AG04450 (cell line): ENCODE measurements around the gene CD55. TPM values are rescaled to one million over a fixed set of nuclear protein-coding genes. Genes with fewer than 3 reads are reported as not detected.
A peak's percentile ranks its signal among the peaks of the same experiment; 100 is the strongest.

Experiments used
- CTCF ChIA-PET: fragments of 300-600, 350-600 bp; formaldehyde crosslinking; extraction: SDS; loops from one replicate; lab custom pipeline; 2022; ENCODE audit warnings: antibody characterized with exemption, inconsistent platforms; lab: Charles Lee
- POLR2A ChIA-PET: fragments of 350-600 bp; formaldehyde crosslinking; extraction: SDS; loops from one replicate; lab custom pipeline; 2021; ENCODE audit warnings: antibody characterized with exemption, inconsistent platforms; lab: Yijun Ruan, JAX
- DNase-seq: peaks from one replicate; pipeline ENCODE4 v3.0.0-alpha.2; 2011; ENCODE audit warnings: low read depth, low spot score
- H3K27ac ChIP-seq: one replicate; pipeline ENCODE4 v1.5.1; 2012; ENCODE audit warnings: low read depth, low read length, control low read depth
- H3K27me3 ChIP-seq: one replicate; pipeline ENCODE4 v1.6.0; 2012; ENCODE audit warnings: low read length; ENCODE audit not compliant: control insufficient read depth, insufficient read depth
- H3K4me3 ChIP-seq: 2 replicates; pipeline ENCODE4 v1.5.1; 2011; ENCODE audit warnings: mild to moderate bottlenecking, low read depth, low read length, control low read depth
- H3K9me3 ChIP-seq: 2 replicates; pipeline ENCODE4 v1.5.1; 2012; ENCODE audit warnings: low read length; ENCODE audit not compliant: control insufficient read depth, insufficient read depth
- polyA plus RNA-seq: library from polyadenylated mRNA; depleted of rRNA; stranded (reverse); fragments of >200 nt; gene quantifications from 2 replicates; pipeline ENCODE4 v1.2.3, GENCODE V29; 2011
- TF ChIP-seq, protein P1 (sequence below): IDR thresholded peaks from 2 replicates; pipeline ENCODE4 v1.5.1; 2011; ENCODE audit warnings: low read depth, low read length, control low read depth, inconsistent platforms

Gene CD55
- polyA plus RNA-seq, 1 experiment: 88.3 TPM

DNA sequence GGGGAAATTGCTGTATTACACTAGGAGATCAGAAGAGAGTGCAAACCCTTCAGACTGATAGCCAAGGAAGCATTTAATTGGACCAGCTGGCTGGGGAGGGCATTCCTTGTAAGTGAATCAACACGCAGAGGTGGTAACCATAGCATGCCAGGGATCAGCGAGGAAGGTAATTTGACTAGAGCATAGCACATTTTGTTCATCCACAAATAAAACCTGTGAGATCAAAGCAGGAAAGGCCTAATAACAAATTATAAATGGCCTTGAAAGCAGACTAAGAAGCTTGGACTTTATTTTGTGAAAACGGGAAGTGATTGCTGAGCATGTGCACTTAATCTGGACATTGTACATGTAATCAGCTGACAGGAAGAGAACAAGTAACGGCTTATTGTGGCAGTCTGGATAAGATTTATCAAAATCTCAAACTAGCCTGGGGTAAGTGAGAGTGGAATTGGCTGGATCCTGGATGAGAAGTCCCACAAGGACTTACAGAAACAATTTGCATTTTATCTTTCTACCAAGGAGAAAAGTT, 11.7 kb upstream of the CD55 start:
- POLR2A ChIA-PET: interaction anchor here (1.8 kb wide), 1 partner anchor 12 kb away, joined by 6 read pairs; the partner anchor contains the start of gene CD55
- H3K27me3 ChIP-seq: no peaks in the 10 kb centered on the region
- no peak overlapping the region for H3K27ac ChIP-seq
- DNase-seq: peak; percentile 38
- no peaks in the 10 kb centered on the region for H3K9me3 ChIP-seq
- TF ChIP-seq, protein P1, sequence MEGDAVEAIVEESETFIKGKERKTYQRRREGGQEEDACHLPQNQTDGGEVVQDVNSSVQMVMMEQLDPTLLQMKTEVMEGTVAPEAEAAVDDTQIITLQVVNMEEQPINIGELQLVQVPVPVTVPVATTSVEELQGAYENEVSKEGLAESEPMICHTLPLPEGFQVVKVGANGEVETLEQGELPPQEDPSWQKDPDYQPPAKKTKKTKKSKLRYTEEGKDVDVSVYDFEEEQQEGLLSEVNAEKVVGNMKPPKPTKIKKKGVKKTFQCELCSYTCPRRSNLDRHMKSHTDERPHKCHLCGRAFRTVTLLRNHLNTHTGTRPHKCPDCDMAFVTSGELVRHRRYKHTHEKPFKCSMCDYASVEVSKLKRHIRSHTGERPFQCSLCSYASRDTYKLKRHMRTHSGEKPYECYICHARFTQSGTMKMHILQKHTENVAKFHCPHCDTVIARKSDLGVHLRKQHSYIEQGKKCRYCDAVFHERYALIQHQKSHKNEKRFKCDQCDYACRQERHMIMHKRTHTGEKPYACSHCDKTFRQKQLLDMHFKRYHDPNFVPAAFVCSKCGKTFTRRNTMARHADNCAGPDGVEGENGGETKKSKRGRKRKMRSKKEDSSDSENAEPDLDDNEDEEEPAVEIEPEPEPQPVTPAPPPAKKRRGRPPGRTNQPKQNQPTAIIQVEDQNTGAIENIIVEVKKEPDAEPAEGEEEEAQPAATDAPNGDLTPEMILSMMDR: no peak
- H3K4me3 ChIP-seq: no peak overlapping the region
- CTCF ChIA-PET: no interaction called here

DNA sequence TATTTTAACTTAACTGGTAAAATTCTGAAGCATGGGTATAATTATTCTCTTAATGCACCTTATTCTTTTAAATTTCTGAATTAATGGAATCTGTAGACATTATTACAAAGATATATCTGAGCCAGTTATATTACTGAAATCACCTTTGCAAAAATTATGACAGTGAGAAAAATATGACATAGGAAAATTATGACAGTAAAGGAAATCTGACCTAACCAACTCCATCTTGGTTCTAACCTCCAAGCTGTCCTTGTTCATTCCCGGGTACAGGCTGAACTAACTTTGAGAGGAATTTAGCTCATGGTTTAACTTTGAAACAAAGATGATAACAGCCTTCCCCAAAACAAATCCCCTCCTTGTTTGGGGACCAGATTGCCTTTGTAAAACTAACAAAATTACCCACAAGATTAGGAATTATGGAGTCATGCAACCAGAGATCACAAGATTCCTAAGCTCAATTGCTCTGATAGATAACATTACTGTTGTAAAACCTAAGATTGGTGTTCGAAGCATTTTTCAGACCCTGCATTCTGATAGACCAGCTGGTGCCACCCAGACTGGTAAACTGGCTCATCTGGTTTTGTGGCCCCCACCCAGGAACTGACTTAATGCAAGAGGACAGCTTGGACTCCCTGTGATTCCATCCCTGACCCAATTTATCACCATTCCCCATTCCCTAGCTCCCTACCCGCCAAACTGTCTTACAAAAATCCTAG, 9.4 kb upstream of the CD55 start:
- no peak overlapping the region for H3K27ac ChIP-seq
- no peak for DNase-seq
- ChIA-PET CTCF (no interaction called here), POLR2A (interaction anchor here (1.1 kb wide), 1 partner anchor 9 kb away, joined by 6 read pairs; the partner anchor contains the start of gene CD55)
- no peaks in the 10 kb centered on the region for H3K27me3 ChIP-seq
- TF ChIP-seq, protein P1: no peak
- no peaks in the 10 kb centered on the region for H3K9me3 ChIP-seq
- no peak overlapping the region for H3K4me3 ChIP-seq

DNA sequence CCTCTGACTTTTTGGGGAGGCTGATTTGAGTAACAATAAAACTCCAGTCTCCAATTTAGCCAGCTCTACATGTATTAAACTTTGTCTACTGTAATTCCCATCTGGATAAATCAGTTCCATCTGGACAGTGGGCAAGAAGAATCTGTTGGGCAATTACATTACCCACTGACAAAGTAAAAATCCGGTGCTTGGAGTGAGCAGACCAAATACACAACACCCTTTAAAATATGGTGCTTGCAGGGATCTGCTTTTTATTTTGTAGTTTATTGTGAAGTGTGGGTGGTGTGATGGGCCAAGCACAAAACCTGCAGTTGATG, 8.9 kb upstream of the CD55 start:
- no peak for DNase-seq
- H3K27ac ChIP-seq: no peak overlapping the region
- TF ChIP-seq, protein P1: no peak
- POLR2A ChIA-PET: interaction anchor here (1.1 kb wide), 1 partner anchor 9 kb away, joined by 6 read pairs; the partner anchor contains the start of gene CD55
- H3K9me3 ChIP-seq: no peaks in the 10 kb centered on the region
- H3K27me3 ChIP-seq: no peaks in the 10 kb centered on the region
- CTCF ChIA-PET: no interaction called here
- H3K4me3 ChIP-seq: no peak overlapping the region

DNA sequence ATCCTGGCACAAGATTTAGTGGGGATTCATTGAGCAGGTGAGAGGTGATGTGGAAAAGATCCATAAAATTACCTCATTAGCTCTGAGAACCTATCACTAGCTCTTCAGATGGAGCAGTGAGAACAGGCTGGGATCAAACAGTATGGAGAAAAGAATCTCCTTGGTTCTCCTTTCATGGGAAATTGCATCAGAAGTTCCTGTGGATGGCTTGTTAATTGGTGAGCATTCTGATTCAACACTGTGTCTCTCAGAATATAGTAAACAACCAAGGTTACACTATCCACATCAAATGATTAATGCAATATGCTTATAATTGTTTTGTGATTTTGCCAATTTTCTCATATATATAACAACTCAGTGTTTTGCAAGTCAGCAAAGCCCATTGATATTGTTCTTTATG, 8.3 kb upstream of the CD55 start:
- POLR2A ChIA-PET: interaction anchor here (1.1 kb wide), 1 partner anchor 8 kb away, joined by 6 read pairs; the partner anchor contains the start of gene CD55
- TF ChIP-seq, protein P1: no peak
- no peak overlapping the region for H3K27ac ChIP-seq
- no peaks in the 10 kb centered on the region for H3K9me3 ChIP-seq
- H3K27me3 ChIP-seq: no peaks in the 10 kb centered on the region
- CTCF ChIA-PET: interaction anchor here (1.5 kb wide), 1 partner anchor 187 kb away, joined by 5 read pairs; no protein-coding TSS in a partner anchor
- no peak for DNase-seq
- H3K4me3 ChIP-seq: no peak overlapping the region

DNA sequence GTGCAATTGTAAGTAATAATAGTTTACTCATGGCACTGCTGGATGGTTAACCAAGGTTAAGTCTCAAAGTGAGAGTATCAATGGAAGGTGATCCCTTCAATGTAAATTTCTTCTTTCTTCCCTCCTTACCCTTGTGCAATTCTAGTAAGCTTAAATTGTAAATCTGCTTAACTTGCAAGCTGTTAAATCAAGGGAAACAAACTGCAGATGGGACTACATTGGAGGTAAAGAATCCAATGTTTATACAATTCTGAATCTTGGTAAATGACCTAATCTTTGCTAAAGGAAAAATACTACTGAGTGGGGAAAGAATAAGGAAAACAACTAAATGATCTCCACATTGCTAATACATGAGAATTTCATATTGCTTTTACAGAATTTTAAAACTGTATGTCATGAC, 6.7 kb upstream of the CD55 start:
- DNase-seq: peak; percentile 55
- CTCF ChIA-PET: interaction anchor here (1.0 kb wide), 1 partner anchor 13 kb away, joined by 3 read pairs; no protein-coding TSS in a partner anchor

More for the DNA sequence above, 6.7 kb upstream of the CD55 start:
- Histone ChIP-seq H3K4me3 (no peak overlapping the region), H3K9me3 (no peaks in the 10 kb centered on the region), H3K27ac (no peak overlapping the region), H3K27me3 (no peaks in the 10 kb centered on the region)
- TF ChIP-seq, protein P1: no peak
- POLR2A ChIA-PET: no interaction called here
